ENCODE measurements around the gene AP1M1.

Gene AP1M1

DNA sequence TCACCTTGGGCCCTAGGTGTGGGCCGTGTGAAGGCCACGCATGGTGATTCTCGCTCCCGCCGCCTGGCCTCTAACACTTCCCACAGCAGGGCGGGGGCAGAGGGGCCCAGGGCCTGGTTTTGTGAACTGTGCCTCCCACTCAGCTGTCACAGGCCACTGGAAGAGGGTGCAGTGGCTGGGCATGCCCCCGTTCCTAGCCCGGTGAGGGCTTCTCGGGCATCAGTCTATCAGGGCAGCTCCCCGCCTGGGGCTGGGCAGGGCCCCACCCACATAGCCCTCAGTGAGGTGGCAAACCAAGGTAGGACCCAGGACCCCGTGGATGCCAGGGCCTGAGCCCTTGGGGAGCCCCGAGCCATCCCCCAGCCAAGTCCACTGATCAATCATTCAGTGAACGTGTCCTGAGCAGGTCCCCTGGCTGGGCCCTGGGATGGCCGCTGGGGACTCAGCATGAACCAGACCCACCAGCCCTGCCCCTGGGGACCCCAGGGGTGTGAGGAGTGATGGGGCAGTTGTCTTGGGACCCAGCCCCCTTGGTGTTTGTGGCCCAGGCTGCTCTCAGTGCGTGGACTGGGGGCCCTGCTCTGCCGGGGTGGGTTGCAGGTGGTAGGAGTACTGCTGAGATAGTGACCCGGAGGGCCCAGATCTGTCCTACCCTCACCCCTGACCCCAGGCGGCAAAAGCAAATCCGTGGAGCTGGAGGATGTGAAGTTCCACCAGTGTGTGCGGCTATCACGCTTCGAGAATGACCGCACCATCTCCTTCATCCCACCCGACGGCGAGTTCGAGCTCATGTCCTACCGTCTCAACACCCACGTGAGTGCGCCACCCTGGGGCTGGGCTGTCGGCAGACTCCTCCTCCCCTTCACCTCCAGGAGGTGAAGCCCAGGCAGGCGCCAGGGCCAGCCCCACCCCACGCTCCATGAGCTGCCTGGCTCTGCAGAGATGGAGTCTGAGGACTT is 29.4 kb downstream of the AP1M1 start:
- no peak overlapping the region for H3K4me2 ChIP-seq (ENCODE audit: low read length)

DNA sequence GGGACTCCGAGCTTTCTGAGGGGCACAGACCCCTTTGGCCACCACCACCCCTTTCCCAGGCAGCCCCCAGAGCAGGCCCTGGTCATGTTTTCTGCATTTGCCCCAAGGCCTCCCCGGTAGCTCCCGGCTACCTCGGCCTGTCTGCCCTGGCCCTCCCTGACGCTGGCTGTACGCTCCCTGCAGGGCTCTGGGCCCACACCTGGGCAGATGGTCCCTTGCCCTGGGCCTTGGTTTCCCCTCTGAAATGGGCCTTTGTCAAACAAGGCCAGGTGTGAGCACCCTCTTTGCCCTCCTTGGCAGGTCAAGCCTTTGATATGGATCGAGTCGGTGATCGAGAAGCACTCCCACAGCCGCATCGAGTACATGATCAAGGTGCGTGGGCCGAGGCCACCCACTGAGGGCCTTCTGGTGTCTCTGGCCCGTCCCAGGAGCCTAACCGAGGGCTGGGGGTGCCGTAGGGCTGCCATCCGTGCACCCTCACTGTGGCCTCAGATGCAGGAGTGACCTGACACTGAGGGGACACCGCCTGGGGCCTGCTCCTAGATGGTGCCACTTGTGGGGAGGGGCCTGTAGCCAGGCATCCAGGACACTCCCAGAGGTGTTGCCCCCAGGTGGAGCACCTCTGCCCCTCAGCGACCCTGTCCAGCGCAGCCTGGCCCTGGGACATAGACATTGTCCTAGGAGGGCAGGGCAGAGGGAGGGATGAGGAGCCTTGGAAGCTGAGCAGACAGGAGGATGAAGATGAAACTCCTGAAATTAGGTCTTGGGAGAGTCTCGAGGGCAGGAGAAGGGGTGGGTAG is 30.3 kb downstream of the AP1M1 start:
- H3K4me1 ChIP-seq (ENCODE audit: control insufficient read depth, insufficient read depth, low read length): no peaks in the 10 kb centered on the region
- H3K9me3 ChIP-seq (replicated peaks; ENCODE audit: low read length): no peaks in the 10 kb centered on the region
- H3K27me3 ChIP-seq (ENCODE audit: control insufficient read depth, insufficient read depth, low read length): no peaks in the 10 kb centered on the region
- no peak overlapping the region for H3K4me2 ChIP-seq (ENCODE audit: low read length)
- peaks cover 90% of the 10 kb centered on the region for H3K36me3 ChIP-seq (ENCODE audit: insufficient read depth, low read length)
- H3K4me3 ChIP-seq (ENCODE audit: low read length): no peak overlapping the region
- no peak overlapping the region for H3K9ac ChIP-seq (ENCODE audit: low read depth, low read length)

More for the DNA sequence above, 29.4 kb downstream of the AP1M1 start:
- H3K9me3 ChIP-seq (replicated peaks; ENCODE audit: low read length): no peaks in the 10 kb centered on the region
- no peak overlapping the region for H3K4me3 ChIP-seq (ENCODE audit: low read length)
- H3K9ac ChIP-seq (ENCODE audit: low read depth, low read length): no peak overlapping the region
- peaks cover 85% of the 10 kb centered on the region for H3K36me3 ChIP-seq (ENCODE audit: insufficient read depth, low read length)
- no peaks in the 10 kb centered on the region for H3K27me3 ChIP-seq (ENCODE audit: control insufficient read depth, insufficient read depth, low read length)
- no peaks in the 10 kb centered on the region for H3K4me1 ChIP-seq (ENCODE audit: control insufficient read depth, insufficient read depth, low read length)

DNA sequence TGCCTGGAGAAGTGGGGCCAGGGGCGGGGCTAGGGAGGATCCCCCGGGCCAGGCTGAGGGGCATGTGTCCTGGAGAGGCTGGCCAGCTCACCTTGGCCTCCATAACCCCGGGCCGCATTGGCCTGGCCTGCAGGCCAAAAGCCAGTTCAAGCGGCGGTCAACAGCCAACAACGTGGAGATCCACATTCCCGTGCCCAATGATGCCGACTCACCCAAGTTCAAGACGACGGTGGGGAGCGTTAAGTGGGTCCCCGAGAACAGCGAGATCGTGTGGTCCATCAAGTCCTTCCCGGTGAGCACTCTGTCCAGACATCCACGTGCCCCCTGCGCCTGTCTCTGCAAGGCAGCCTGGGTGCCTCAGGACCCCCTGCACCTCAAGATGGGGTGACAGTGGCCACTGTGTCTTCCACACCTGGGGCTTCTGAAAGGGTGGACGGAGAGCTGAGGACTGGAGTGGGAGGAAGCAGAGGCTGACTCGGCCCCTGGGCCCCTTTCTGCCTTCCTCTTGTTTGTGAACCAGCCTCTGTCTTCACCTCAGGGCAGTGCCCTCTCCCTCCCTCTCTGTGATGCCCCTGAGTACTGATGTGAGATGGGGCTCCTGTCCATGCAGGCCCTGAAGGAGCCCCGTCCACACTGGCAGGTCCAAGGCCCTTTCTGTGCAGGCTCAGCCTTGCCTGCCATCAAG is 31.1 kb downstream of the AP1M1 start:
- H3K4me1 ChIP-seq (ENCODE audit: control insufficient read depth, insufficient read depth, low read length): no peaks in the 10 kb centered on the region
- no peak overlapping the region for H3K9ac ChIP-seq (ENCODE audit: low read depth, low read length)
- no peak overlapping the region for H3K4me3 ChIP-seq (ENCODE audit: low read length)
- H3K9me3 ChIP-seq (replicated peaks; ENCODE audit: low read length): no peaks in the 10 kb centered on the region
- H3K27me3 ChIP-seq (ENCODE audit: control insufficient read depth, insufficient read depth, low read length): no peaks in the 10 kb centered on the region
- H3K36me3 ChIP-seq (ENCODE audit: insufficient read depth, low read length): peaks cover 90% of the 10 kb centered on the region
- H3K4me2 ChIP-seq (ENCODE audit: low read length): no peak overlapping the region

DNA sequence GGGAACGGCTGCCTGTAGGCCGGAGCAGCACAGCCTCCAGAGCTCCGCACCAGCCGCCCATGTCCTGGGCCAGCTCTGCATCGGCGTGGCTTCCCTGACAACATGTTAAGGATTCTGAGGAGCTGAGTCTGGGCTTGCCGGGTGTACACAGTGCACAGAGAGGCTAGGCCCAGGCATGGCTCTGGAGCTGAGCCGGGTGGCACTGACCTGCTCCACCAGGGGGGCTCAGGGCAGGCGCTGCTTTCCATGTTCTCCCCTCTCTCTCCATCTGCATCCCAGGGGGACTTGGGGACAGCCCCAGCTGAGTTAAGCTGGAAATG is 31.6 kb downstream of the AP1M1 start:
- H3K4me3 ChIP-seq (ENCODE audit: low read length): no peak overlapping the region
- H3K4me1 ChIP-seq (ENCODE audit: control insufficient read depth, insufficient read depth, low read length): no peaks in the 10 kb centered on the region
- no peak overlapping the region for H3K4me2 ChIP-seq (ENCODE audit: low read length)
- H3K9me3 ChIP-seq (replicated peaks; ENCODE audit: low read length): no peaks in the 10 kb centered on the region
- peaks cover 90% of the 10 kb centered on the region for H3K36me3 ChIP-seq (ENCODE audit: insufficient read depth, low read length)
- no peak overlapping the region for H3K9ac ChIP-seq (ENCODE audit: low read depth, low read length)
- H3K27me3 ChIP-seq (ENCODE audit: control insufficient read depth, insufficient read depth, low read length): no peaks in the 10 kb centered on the region

GRCh38 chr19:16232127-16232526 is 34.4 kb downstream of the AP1M1 start:
- Histone ChIP-seq H3K9me3 (replicated peaks; ENCODE audit: low read length) (no peaks in the 10 kb centered on the region), H3K4me3 (ENCODE audit: low read length) (no peak overlapping the region), H3K36me3 (ENCODE audit: insufficient read depth, low read length) (peaks cover 90% of the 10 kb centered on the region), H3K4me1 (ENCODE audit: control insufficient read depth, insufficient read depth, low read length) (no peaks in the 10 kb centered on the region), H3K9ac (ENCODE audit: low read depth, low read length) (no peak overlapping the region), H3K4me2 (ENCODE audit: low read length) (no peak overlapping the region), H3K27me3 (ENCODE audit: control insufficient read depth, insufficient read depth, low read length) (no peaks in the 10 kb centered on the region)

DNA sequence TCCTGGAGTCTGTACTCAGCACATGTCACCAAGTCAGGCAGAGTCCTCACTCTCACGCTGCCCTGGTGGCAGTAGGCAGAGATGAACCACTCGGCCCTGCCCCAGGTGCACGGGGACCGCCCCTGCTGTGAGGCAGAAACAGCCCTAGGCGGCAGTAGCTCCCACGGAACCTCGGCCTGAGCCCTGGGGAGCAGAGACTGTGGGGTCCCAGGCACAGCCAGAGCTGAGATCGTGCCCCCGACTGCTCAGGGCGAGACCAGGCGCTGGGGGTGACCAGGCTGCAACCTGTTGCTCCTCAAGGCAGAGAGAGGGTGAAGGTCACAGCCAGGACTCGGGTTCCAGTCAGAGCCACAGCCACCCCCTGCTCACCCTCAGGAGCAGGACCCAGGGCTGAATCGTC is 34.9 kb downstream of the AP1M1 start:
- Histone ChIP-seq H3K9me3 (replicated peaks; ENCODE audit: low read length) (no peaks in the 10 kb centered on the region), H3K9ac (ENCODE audit: low read depth, low read length) (no peak overlapping the region), H3K4me2 (ENCODE audit: low read length) (no peak overlapping the region), H3K4me1 (ENCODE audit: control insufficient read depth, insufficient read depth, low read length) (no peaks in the 10 kb centered on the region), H3K4me3 (ENCODE audit: low read length) (no peak overlapping the region), H3K36me3 (ENCODE audit: insufficient read depth, low read length) (peaks cover 86% of the 10 kb centered on the region), H3K27me3 (ENCODE audit: control insufficient read depth, insufficient read depth, low read length) (no peaks in the 10 kb centered on the region)

GRCh38 chr19:16233081-16233776 is 35.5 kb downstream of the AP1M1 start:
- no peak overlapping the region for H3K9ac ChIP-seq (ENCODE audit: low read depth, low read length)
- H3K4me1 ChIP-seq (ENCODE audit: control insufficient read depth, insufficient read depth, low read length): no peaks in the 10 kb centered on the region
- H3K4me2 ChIP-seq (ENCODE audit: low read length): no peak overlapping the region
- no peaks in the 10 kb centered on the region for H3K27me3 ChIP-seq (ENCODE audit: control insufficient read depth, insufficient read depth, low read length)
- peaks cover 79% of the 10 kb centered on the region for H3K36me3 ChIP-seq (ENCODE audit: insufficient read depth, low read length)
- H3K9me3 ChIP-seq (replicated peaks; ENCODE audit: low read length): no peaks in the 10 kb centered on the region
- H3K4me3 ChIP-seq (ENCODE audit: low read length): no peak overlapping the region

DNA sequence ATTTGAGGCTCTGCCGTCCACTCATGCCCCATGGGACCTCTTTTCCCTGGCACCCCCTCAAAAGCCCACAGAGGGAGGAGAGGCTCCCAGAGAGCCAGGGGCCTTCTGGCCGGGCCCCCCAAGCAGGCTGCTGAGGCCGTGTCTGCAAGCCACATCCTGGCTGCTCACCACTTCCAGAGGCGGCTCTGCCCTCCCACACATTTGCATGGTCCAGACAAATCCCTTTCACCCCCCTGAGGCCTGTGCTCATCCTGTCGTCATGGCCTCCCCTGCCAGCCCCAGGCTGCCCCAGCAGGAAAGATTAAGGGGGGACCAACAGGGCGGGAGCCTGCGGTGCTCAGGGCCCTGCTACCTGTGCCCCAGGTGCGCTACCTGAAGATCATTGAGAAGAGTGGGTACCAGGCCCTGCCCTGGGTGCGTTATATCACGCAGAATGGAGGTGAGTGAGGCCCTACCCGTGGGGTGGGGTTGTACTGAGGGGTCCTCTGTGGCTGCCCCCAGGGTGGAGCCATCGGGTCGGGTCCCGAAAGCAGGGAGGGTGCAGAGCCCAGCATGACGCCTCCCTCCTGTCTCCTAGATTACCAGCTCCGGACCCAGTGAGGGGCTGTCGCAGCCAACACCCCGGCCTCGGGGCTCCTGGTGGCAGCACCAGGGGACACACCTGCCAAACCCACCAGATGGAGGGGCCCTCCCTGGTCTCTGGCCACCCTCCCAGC is 36.3 kb downstream of the AP1M1 start:
- no peak overlapping the region for H3K4me2 ChIP-seq (ENCODE audit: low read length)
- no peak overlapping the region for H3K9ac ChIP-seq (ENCODE audit: low read depth, low read length)
- H3K9me3 ChIP-seq (replicated peaks; ENCODE audit: low read length): no peaks in the 10 kb centered on the region
- H3K4me1 ChIP-seq (ENCODE audit: control insufficient read depth, insufficient read depth, low read length): no peaks in the 10 kb centered on the region
- no peaks in the 10 kb centered on the region for H3K27me3 ChIP-seq (ENCODE audit: control insufficient read depth, insufficient read depth, low read length)
- peaks cover 71% of the 10 kb centered on the region for H3K36me3 ChIP-seq (ENCODE audit: insufficient read depth, low read length)
- H3K4me3 ChIP-seq (ENCODE audit: low read length): no peak overlapping the region

DNA sequence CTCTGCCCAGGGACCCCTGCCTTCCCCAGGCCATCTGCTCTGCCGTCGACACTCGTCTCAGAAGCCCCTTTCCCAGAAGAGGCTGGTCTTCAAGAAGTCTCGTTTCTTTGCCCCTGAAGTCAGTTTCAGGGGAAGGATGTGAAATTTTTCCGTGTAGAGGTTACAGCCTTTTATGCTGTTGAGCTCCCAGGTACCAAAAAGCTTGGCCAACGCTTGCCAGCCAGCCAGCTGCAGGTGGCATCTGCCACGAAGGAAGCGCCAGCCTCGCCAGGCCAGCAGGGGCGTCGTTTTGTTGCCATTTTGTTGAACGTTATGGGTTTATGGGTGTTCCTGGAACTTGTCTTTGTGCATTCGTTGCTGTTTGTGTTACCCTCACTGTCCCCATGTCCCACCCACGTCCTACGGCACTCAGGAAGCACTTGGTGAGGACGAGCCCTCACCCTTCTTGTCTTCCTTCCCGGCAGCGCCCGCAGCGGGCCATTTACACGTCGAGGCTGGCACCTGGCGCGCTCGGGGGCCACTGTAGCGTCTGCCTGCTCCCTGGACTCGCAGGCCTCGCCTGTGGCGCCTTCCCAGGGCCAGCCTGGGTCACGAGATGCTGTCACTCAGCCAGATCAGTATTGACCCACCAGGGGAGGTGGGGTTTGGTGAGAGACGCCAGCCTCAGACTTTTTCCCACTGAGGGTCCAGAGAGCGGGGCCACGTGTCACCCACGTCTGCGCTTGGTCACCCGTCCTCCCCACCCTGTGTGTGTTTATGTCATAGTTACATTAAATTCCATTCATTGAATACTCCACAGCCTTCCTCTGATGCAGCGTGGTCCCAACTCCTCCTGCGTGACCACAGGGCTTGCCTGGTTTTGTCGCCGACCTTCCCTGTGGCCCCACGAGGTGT is 37.1 kb downstream of the AP1M1 start:
- Histone ChIP-seq H3K4me1 (ENCODE audit: control insufficient read depth, insufficient read depth, low read length) (no peaks in the 10 kb centered on the region), H3K36me3 (ENCODE audit: insufficient read depth, low read length) (peaks cover 63% of the 10 kb centered on the region)

More for the DNA sequence above, 37.1 kb downstream of the AP1M1 start:
- Histone ChIP-seq H3K9me3 (replicated peaks; ENCODE audit: low read length) (no peaks in the 10 kb centered on the region), H3K27me3 (ENCODE audit: control insufficient read depth, insufficient read depth, low read length) (no peaks in the 10 kb centered on the region), H3K4me2 (ENCODE audit: low read length) (no peak overlapping the region), H3K9ac (ENCODE audit: low read depth, low read length) (no peak overlapping the region), H3K4me3 (ENCODE audit: low read length) (no peak overlapping the region)
